GM12878 (cell line): Measurements from ENCODE around the gene SHMT2. TPM values are rescaled to one million over a fixed set of nuclear protein-coding genes. Genes with fewer than 3 reads are reported as not detected.

ENCODE experiments used
- ATAC-seq: fragments of 200-7000 bp; cut with Tn5 transposase; 3 replicates; pipeline ENCODE4 v1.9.1; 2020; ENCODE audit warnings: mild to moderate bottlenecking, moderate library complexity
- BruUV-seq: library from RNA; stranded (reverse); fragments of 400-500 nt; replicated peaks from 2 replicates; lab custom pipeline; 2021; lab: Mats Ljungman, UMichigan
- CTCF ChIA-PET: fragments of 300-600 bp; sonication (Branson Sonifier 250); formaldehyde crosslinking; extraction: SDS; loops from one replicate; lab custom pipeline; 2021; ENCODE audit warnings: inconsistent platforms; lab: Yijun Ruan, JAX
- POLR2A ChIA-PET: fragments of 350-600 bp; formaldehyde crosslinking; extraction: SDS; loops from one replicate; lab custom pipeline; 2021; ENCODE audit warnings: inconsistent platforms; lab: Charles Lee
- RAD21 ChIA-PET: fragments of 300-600 bp; sonication (Branson Sonifier 250); formaldehyde crosslinking; loops from one replicate; lab custom pipeline; 2023; ENCODE audit warnings: antibody characterized with exemption; ENCODE audit not compliant: unreplicated experiment; lab: Charles Lee
- SMC1A ChIA-PET: fragments of 300-600 bp; sonication (Branson Sonifier 250); formaldehyde crosslinking; loops from one replicate; lab custom pipeline; 2023; ENCODE audit not compliant: unreplicated experiment, uncharacterized antibody; lab: Charles Lee
- DNase-seq: peaks from one replicate; pipeline ENCODE4 v3.0.0-alpha.2; 2011; ENCODE audit warnings: low read depth, low spot score
- FAIRE-seq: peaks from 3 replicates; lab custom pipeline; 2011; peaks lifted over from hg19 to GRCh38; lab: Jason Lieb, UNC
- H2AFZ ChIP-seq: 2 replicates; pipeline ENCODE4 v1.6.0; 2011; ENCODE audit warnings: low read depth, low read length, control low read depth; ENCODE audit not compliant: control insufficient read depth
- H3K27ac ChIP-seq: 2 replicates; pipeline ENCODE4 v1.5.1; 2011; ENCODE audit warnings: control low read depth; ENCODE audit not compliant: control insufficient read depth, insufficient read depth
- H3K27me3 ChIP-seq, 2 experiments: replicated peaks in 1 of 2; 2 replicates each; pipeline versions ENCODE4 v1.6.0 to v1.6.1; 2011; ENCODE audit warnings: low read length in 1 of 2; ENCODE audit not compliant: control insufficient read depth in 2 of 2, insufficient read depth in 2 of 2
- H3K36me3 ChIP-seq, 2 experiments: 2 replicates each; pipeline ENCODE4 v1.5.1; 2011; ENCODE audit warnings: low read length in 1 of 2; ENCODE audit not compliant: control insufficient read depth in 2 of 2, insufficient read depth in 2 of 2
- H3K4me1 ChIP-seq: 2 replicates; pipeline ENCODE4 v1.6.1; 2011; ENCODE audit warnings: mild to moderate bottlenecking, low read length, moderate library complexity, mixed read lengths; ENCODE audit not compliant: control insufficient read depth, insufficient read depth
- H3K4me2 ChIP-seq: 2 replicates; pipeline ENCODE4 v1.6.0; 2011; ENCODE audit warnings: control low read depth; ENCODE audit not compliant: control insufficient read depth, insufficient read depth
- H3K4me3 ChIP-seq: fragments of 200-600 bp; sonication (generic); 2 replicates; pipeline ENCODE4 v1.5.1; 2016
- H3K79me2 ChIP-seq: 2 replicates; pipeline ENCODE4 v1.6.0; 2011; ENCODE audit warnings: low read length; ENCODE audit not compliant: control insufficient read depth, insufficient read depth
- H3K9ac ChIP-seq: 2 replicates; pipeline ENCODE4 v1.8.0; 2011; ENCODE audit warnings: low read length, control low read depth, mixed read lengths; ENCODE audit not compliant: control insufficient read depth, insufficient read depth
- H3K9me3 ChIP-seq: replicated peaks from 3 replicates; pipeline ENCODE4 v1.5.1; 2011; ENCODE audit warnings: mild to moderate bottlenecking, low read length; ENCODE audit not compliant: control insufficient read depth, insufficient read depth
- H4K20me1 ChIP-seq: 2 replicates; pipeline ENCODE4 v1.6.0; 2011; ENCODE audit not compliant: control insufficient read depth, insufficient read depth
- CBX3 ChIP-seq: fragments of 200-600 bp; sonication (generic); IDR thresholded peaks from 2 replicates; pipeline ENCODE4 v1.6.1; 2016; ENCODE audit warnings: low read depth, borderline replicate concordance
- CHD1 ChIP-seq: IDR thresholded peaks from 2 replicates; pipeline ENCODE4 v1.6.1; 2012; ENCODE audit warnings: low read depth, low read length, improper control_type of control experiment
- HCFC1 ChIP-seq: fragments of 150-350 bp; IDR thresholded peaks from 2 replicates; pipeline ENCODE4 v1.6.1; 2014; ENCODE audit warnings: low read length
- HDAC6 ChIP-seq: fragments of 200-600 bp; sonication (generic); IDR thresholded peaks from one replicate; pipeline ENCODE4 v1.8.0; 2017; ENCODE audit warnings: antibody characterized with exemption; ENCODE audit not compliant: unreplicated experiment
- HDGF ChIP-seq: fragments of 450-650 bp; IDR thresholded peaks from 2 replicates; pipeline ENCODE4 v1.6.1; 2016; ENCODE audit warnings: antibody characterized with exemption
- MXI1 ChIP-seq: fragments of 150-350 bp; IDR thresholded peaks from 2 replicates; pipeline ENCODE4 v1.6.1; 2011; ENCODE audit warnings: low read depth, mild to moderate bottlenecking, inconsistent platforms, low read length, improper control_type of control experiment
- NBN ChIP-seq: fragments of 450-650 bp; IDR thresholded peaks from 2 replicates; pipeline ENCODE4 v1.6.1; 2016
- NFIC ChIP-seq: IDR thresholded peaks from 2 replicates; pipeline ENCODE4 v1.6.1; 2012; ENCODE audit warnings: low read depth, mild to moderate bottlenecking, inconsistent platforms, low read length, moderate library complexity
- NRF1 ChIP-seq: conservative IDR thresholded peaks from 2 replicates; pipeline ENCODE4 v1.6.1; 2011; ENCODE audit warnings: mild to moderate bottlenecking, low read depth, low read length, improper control_type of control experiment
- RUNX3 ChIP-seq: IDR thresholded peaks from 2 replicates; pipeline ENCODE4 v1.6.1; 2012; ENCODE audit warnings: low read length, inconsistent platforms
- SMC3 ChIP-seq: IDR thresholded peaks from 2 replicates; pipeline ENCODE4 v1.6.1; 2011; ENCODE audit warnings: low read length, improper control_type of control experiment, borderline replicate concordance
- TAF1 ChIP-seq: IDR thresholded peaks from 2 replicates; pipeline ENCODE4 v1.6.1; 2011; ENCODE audit warnings: mild to moderate bottlenecking, low read depth, low read length, borderline replicate concordance
- USF2 ChIP-seq: IDR thresholded peaks from 2 replicates; pipeline ENCODE4 v1.6.1; 2011; ENCODE audit warnings: low read depth, low read length, improper control_type of control experiment, borderline replicate concordance
- YY1 ChIP-seq: IDR thresholded peaks from 2 replicates; pipeline ENCODE4 v1.6.1; 2011; ENCODE audit warnings: low read depth, mild to moderate bottlenecking, low read length
- WGBS: methylation state at CpG from one replicate; pipeline ENCODE4 v1.1.6; 2016; ENCODE audit warnings: low lambda C conversion rate; ENCODE audit not compliant: insufficient replicate concordance, insufficient coverage; ENCODE audit errors: missing lambda C conversion rate; 5-methylcytosine and 5-hydroxymethylcytosine counted together
- in situ Hi-C: fragments of 300-500 bp; cut with MboI; formaldehyde crosslinking; loops from 9 replicates; pipeline ENCODE4 v1.14.3; 2018; ENCODE audit warnings: mixed read lengths
- intact Hi-C: fragments of 100-400 bp; cut with micrococcal nuclease; formaldehyde crosslinking; loops from one replicate; pipeline ENCODE4 v1.14.2; 2022; ENCODE audit not compliant: unreplicated experiment
- polyA plus RNA-seq, 11 experiments: library from polyadenylated mRNA; depleted of rRNA in 4 of 11; unstranded in 6 of 11; stranded (reverse) in 5 of 11; fragments of >200 nt; fragmentation: Nextera tagmentation in 4 of 11; fragmentation: Illumina TruSeq in 1 of 11; extraction: Ambion mirVana in 4 of 11; extraction: Trizol in 1 of 11; gene quantifications; 1 replicate in 1 of 11; 2 replicates in 10 of 11; pipeline versions ENCODE4 v1.2.1 to v1.2.3, GENCODE V29; 2011 to 2016; ENCODE audit warnings: inconsistent platforms in 2 of 11, missing spikeins in 2 of 11, low read depth in 1 of 11
- total RNA-seq, 4 experiments: library from RNA; depleted of rRNA in 3 of 4; stranded (reverse); fragments of >200 nt in 3 of 4; fragmentation: Illumina TruSeq in 1 of 4; extraction: Trizol in 1 of 4; gene quantifications; 2 replicates each; pipeline versions ENCODE4 v1.2.1 to v1.2.3, GENCODE V29; 2013 to 2021
- TF ChIP-seq, protein P1 (sequence below): IDR thresholded peaks from 2 replicates; pipeline ENCODE4 v1.6.1; 2012; ENCODE audit warnings: improper control_type of control experiment, low read depth, low read length; ENCODE audit not compliant: insufficient replicate concordance

The SHMT2 gene
- total and polyA plus RNA-seq, 10 of the 15 experiments (the other 5 are each of a cell fraction or from before 2014, with no cell fraction given): 57.0 to 292 (median 186) TPM

GRCh38 chr12:57201631-57202030 is 27.9 kb upstream of the SHMT2 start:
- H3K36me3 ChIP-seq: no peaks in the 10 kb centered on the region
- 54% methylated on average over 15 of the region's 16 CpGs for WGBS
- no peak overlapping the region for H2AFZ ChIP-seq
- TF ChIP-seq RUNX3 (no peak), NRF1 (no peak), NFIC (no peak), USF2 (no peak), CHD1 (no peak), SMC3 (no peak), CBX3 (no peak), NBN (no peak), MXI1 (no peak)
- no peaks in the 10 kb centered on the region for H3K4me1 ChIP-seq
- POLR2A ChIA-PET: no interaction called here
- ATAC-seq (no peak), DNase-seq (no peak), FAIRE-seq (no peak)
- SMC1A ChIA-PET: no interaction called here
- RAD21 ChIA-PET: no interaction called here
- no peaks in the 10 kb centered on the region for H4K20me1 ChIP-seq
- in situ Hi-C loops (no loop called here), intact Hi-C loops (no loop called here)
- no peak overlapping the region for H3K4me2 ChIP-seq
- no peak overlapping the region for H3K27ac ChIP-seq
- H3K4me3 ChIP-seq: no peak overlapping the region
- BruUV-seq: no TSS peak
- no peaks in the 10 kb centered on the region for H3K9me3 ChIP-seq
- CTCF ChIA-PET: no interaction called here
- H3K9ac ChIP-seq: no peak overlapping the region
- H3K27me3 ChIP-seq: no peaks in the 10 kb centered on the region
- H3K79me2 ChIP-seq: no peaks in the 10 kb centered on the region

- Histone ChIP-seq H3K27ac (no peak overlapping the region), H3K4me3 (no peak overlapping the region), H3K79me2 (no peaks in the 10 kb centered on the region), H3K9ac (no peak overlapping the region), H3K27me3 (no peaks in the 10 kb centered on the region), H3K4me2 (no peak overlapping the region), H4K20me1 (no peaks in the 10 kb centered on the region), H3K4me1 (no peaks in the 10 kb centered on the region), H3K9me3 (no peaks in the 10 kb centered on the region), H2AFZ (no peak overlapping the region), H3K36me3 (no peaks in the 10 kb centered on the region)
- ChIA-PET SMC1A (no interaction called here), RAD21 (no interaction called here), POLR2A (no interaction called here), CTCF (no interaction called here)
- no TSS peak for BruUV-seq
- intact Hi-C loops: no loop called here
- DNase-seq (no peak), ATAC-seq (no peak), FAIRE-seq (no peak)
- 76% methylated on average over 19 of the region's 19 CpGs for whole genome bisulfite sequencing
- in situ Hi-C loops: no loop called here
- no peak for TF ChIP-seq HCFC1
- no peak for TF ChIP-seq TAF1
- no peak for TF ChIP-seq HDAC6
- no peak for TF ChIP-seq YY1
- TF ChIP-seq, protein P1, sequence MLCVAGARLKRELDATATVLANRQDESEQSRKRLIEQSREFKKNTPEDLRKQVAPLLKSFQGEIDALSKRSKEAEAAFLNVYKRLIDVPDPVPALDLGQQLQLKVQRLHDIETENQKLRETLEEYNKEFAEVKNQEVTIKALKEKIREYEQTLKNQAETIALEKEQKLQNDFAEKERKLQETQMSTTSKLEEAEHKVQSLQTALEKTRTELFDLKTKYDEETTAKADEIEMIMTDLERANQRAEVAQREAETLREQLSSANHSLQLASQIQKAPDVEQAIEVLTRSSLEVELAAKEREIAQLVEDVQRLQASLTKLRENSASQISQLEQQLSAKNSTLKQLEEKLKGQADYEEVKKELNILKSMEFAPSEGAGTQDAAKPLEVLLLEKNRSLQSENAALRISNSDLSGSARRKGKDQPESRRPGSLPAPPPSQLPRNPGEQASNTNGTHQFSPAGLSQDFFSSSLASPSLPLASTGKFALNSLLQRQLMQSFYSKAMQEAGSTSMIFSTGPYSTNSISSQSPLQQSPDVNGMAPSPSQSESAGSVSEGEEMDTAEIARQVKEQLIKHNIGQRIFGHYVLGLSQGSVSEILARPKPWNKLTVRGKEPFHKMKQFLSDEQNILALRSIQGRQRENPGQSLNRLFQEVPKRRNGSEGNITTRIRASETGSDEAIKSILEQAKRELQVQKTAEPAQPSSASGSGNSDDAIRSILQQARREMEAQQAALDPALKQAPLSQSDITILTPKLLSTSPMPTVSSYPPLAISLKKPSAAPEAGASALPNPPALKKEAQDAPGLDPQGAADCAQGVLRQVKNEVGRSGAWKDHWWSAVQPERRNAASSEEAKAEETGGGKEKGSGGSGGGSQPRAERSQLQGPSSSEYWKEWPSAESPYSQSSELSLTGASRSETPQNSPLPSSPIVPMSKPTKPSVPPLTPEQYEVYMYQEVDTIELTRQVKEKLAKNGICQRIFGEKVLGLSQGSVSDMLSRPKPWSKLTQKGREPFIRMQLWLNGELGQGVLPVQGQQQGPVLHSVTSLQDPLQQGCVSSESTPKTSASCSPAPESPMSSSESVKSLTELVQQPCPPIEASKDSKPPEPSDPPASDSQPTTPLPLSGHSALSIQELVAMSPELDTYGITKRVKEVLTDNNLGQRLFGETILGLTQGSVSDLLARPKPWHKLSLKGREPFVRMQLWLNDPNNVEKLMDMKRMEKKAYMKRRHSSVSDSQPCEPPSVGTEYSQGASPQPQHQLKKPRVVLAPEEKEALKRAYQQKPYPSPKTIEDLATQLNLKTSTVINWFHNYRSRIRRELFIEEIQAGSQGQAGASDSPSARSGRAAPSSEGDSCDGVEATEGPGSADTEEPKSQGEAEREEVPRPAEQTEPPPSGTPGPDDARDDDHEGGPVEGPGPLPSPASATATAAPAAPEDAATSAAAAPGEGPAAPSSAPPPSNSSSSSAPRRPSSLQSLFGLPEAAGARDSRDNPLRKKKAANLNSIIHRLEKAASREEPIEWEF: no peak
- TF ChIP-seq HDGF: no peak
Observed at GRCh38 chr12:57202321-57202720, 27.2 kb upstream of the SHMT2 start.
